Smooth muscle cell (in vitro differentiated cells): Measurements from ENCODE around the gene PTPRD. TPM values are rescaled to one million over a fixed set of nuclear protein-coding genes. Genes with fewer than 3 reads are reported as not detected.

ENCODE experiments used
- DNase-seq: peaks from one replicate; lab custom pipeline; 2025; ENCODE audit not compliant: unreplicated experiment; lab: John Stamatoyannopoulos, UW
- H2AFZ ChIP-seq: fragments of 200-600 bp; sonication (generic); 2 replicates; pipeline ENCODE4 v1.6.0; 2016; ENCODE audit warnings: antibody characterized with exemption, low read depth, mild to moderate bottlenecking
- H3F3A ChIP-seq: fragments of 200-600 bp; sonication (generic); 2 replicates; pipeline ENCODE4 v1.6.0; 2017; ENCODE audit warnings: antibody characterized with exemption, low read depth
- H3K27ac ChIP-seq: fragments of 200-600 bp; sonication (generic); 2 replicates; pipeline ENCODE4 v1.5.1; 2016; ENCODE audit warnings: low read depth, mild to moderate bottlenecking
- H3K27me3 ChIP-seq: fragments of 200-600 bp; sonication (generic); 2 replicates; pipeline ENCODE4 v1.6.1; 2016; ENCODE audit warnings: low read depth, mild to moderate bottlenecking
- H3K36me3 ChIP-seq: fragments of 200-600 bp; sonication (generic); 2 replicates; pipeline ENCODE4 v1.5.1; 2016; ENCODE audit warnings: low read depth
- H3K4me1 ChIP-seq: fragments of 200-600 bp; sonication (generic); 2 replicates; pipeline ENCODE4 v1.5.1; 2016; ENCODE audit warnings: low read depth
- H3K4me2 ChIP-seq: fragments of 200-600 bp; sonication (generic); 2 replicates; pipeline ENCODE4 v1.6.0; 2016; ENCODE audit warnings: mild to moderate bottlenecking
- H3K4me3 ChIP-seq: fragments of 200-600 bp; sonication (generic); 2 replicates; pipeline ENCODE4 v1.5.1; 2016; ENCODE audit warnings: mild to moderate bottlenecking
- H3K79me2 ChIP-seq: fragments of 200-600 bp; sonication (generic); 2 replicates; pipeline ENCODE4 v1.6.0; 2016; ENCODE audit warnings: low read depth, mild to moderate bottlenecking
- H3K9ac ChIP-seq: fragments of 200-600 bp; sonication (generic); 2 replicates; pipeline ENCODE4 v1.6.0; 2016; ENCODE audit warnings: low read depth
- H3K9me3 ChIP-seq: fragments of 200-600 bp; sonication (generic); replicated peaks from 2 replicates; pipeline ENCODE4 v1.5.1; 2016; ENCODE audit warnings: low read depth
- H4K20me1 ChIP-seq: fragments of 200-600 bp; sonication (generic); 2 replicates; pipeline ENCODE4 v1.6.0; 2016; ENCODE audit warnings: low read depth
- WGBS: methylation state at CpG from one replicate; pipeline ENCODE4 v1.1.7; 2016; ENCODE audit warnings: low lambda C conversion rate; 5-methylcytosine and 5-hydroxymethylcytosine counted together
- polyA plus RNA-seq: library from polyadenylated mRNA; unstranded; fragments of >200 nt; fragmentation: Nextera tagmentation; extraction: Ambion mirVana; gene quantifications from 2 replicates; pipeline ENCODE4 v1.2.1, GENCODE V29; 2016
- total RNA-seq: library from RNA; depleted of rRNA; stranded (reverse); fragments of >200 nt; gene quantifications from 2 replicates; pipeline ENCODE4 v1.2.3, GENCODE V29; 2014
- TF ChIP-seq, protein P1 (sequence below): fragments of 200-600 bp; sonication (generic); IDR thresholded peaks from 2 replicates; pipeline ENCODE4 v1.5.1; 2017; ENCODE audit warnings: borderline replicate concordance, mild to moderate bottlenecking, antibody characterized with exemption; ENCODE audit not compliant: insufficient read depth, poor library complexity, severe bottlenecking

The PTPRD gene
- total and polyA plus RNA-seq, 2 experiments from 2014 or later: 6.5 to 61.0 TPM

DNA sequence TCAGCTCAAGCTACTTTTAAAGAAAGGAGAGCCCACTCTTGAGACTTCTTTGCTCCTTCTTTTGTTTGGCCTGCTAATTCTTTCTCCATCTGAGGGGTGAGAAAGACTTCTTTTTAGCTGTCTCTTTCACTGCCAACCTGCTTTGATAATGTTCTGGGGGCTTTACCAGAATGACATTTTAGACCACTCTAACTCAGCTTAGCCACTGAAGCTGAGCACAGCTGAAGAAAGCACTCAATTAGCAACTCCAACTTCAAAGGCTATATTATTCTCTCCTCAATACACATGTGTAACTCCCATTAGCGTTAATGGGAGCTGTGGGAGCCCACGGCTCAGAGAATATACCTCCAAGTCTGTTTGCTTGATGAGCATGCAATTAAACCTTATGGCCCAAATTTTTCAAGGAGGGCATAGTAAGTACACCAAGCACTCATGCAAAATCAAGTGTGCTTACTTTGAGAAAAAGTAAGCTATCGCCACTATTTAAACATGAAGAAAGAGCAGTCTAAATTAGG lies 1997.8 kb downstream of the PTPRD start:
- Histone ChIP-seq H4K20me1 (no peaks in the 10 kb centered on the region), H3K9ac (no peak overlapping the region), H3K9me3 (no peaks in the 10 kb centered on the region), H3F3A (no peaks in the 10 kb centered on the region), H3K27ac (no peak overlapping the region), H3K36me3 (no peaks in the 10 kb centered on the region), H3K27me3 (no peaks in the 10 kb centered on the region), H3K79me2 (no peaks in the 10 kb centered on the region), H3K4me2 (no peak overlapping the region), H3K4me3 (no peak overlapping the region), H2AFZ (no peak overlapping the region), H3K4me1 (peaks cover 14% of the 10 kb centered on the region)
- no peak for DNase-seq
- TF ChIP-seq, protein P1, sequence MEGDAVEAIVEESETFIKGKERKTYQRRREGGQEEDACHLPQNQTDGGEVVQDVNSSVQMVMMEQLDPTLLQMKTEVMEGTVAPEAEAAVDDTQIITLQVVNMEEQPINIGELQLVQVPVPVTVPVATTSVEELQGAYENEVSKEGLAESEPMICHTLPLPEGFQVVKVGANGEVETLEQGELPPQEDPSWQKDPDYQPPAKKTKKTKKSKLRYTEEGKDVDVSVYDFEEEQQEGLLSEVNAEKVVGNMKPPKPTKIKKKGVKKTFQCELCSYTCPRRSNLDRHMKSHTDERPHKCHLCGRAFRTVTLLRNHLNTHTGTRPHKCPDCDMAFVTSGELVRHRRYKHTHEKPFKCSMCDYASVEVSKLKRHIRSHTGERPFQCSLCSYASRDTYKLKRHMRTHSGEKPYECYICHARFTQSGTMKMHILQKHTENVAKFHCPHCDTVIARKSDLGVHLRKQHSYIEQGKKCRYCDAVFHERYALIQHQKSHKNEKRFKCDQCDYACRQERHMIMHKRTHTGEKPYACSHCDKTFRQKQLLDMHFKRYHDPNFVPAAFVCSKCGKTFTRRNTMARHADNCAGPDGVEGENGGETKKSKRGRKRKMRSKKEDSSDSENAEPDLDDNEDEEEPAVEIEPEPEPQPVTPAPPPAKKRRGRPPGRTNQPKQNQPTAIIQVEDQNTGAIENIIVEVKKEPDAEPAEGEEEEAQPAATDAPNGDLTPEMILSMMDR: no peak
- WGBS: 95% methylated on average over 3 of the region's 3 CpGs

DNA sequence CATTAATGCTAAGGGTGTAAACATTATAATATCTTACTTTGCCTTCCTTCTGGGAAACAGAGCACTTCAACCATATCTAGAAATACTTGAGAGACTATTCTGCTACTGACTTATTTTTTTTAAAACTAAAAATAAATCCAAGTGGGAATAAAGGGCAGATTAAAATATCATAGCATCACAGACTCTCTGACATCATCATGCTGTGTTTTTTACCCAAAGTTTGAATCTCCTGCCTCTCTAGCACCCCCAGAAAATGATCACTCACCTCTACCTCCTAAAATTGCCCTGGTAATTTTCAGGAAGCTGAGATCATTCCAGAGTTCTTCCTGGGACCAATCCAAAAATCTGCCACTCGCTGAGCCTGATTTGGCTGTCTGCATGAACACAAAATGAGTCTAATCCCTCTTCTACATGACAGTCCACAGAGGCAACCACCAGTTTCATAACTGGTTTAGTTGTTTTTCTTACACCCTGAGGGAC lies 1999.4 kb downstream of the PTPRD start:
- no peak overlapping the region for H3K27ac ChIP-seq
- no peaks in the 10 kb centered on the region for H3K79me2 ChIP-seq
- no peak overlapping the region for H3K9ac ChIP-seq
- no peaks in the 10 kb centered on the region for H4K20me1 ChIP-seq
- H3F3A ChIP-seq: no peaks in the 10 kb centered on the region
- H3K4me3 ChIP-seq: no peak overlapping the region
- H3K4me2 ChIP-seq: no peak overlapping the region
- no peak for DNase-seq
- TF ChIP-seq, protein P1: no peak
- 58% methylated on average over 1 of the region's 1 CpG for WGBS
- H3K36me3 ChIP-seq: no peaks in the 10 kb centered on the region
- H3K9me3 ChIP-seq: no peaks in the 10 kb centered on the region
- no peak overlapping the region for H2AFZ ChIP-seq
- peaks cover 14% of the 10 kb centered on the region for H3K4me1 ChIP-seq
- H3K27me3 ChIP-seq: no peaks in the 10 kb centered on the region

DNA sequence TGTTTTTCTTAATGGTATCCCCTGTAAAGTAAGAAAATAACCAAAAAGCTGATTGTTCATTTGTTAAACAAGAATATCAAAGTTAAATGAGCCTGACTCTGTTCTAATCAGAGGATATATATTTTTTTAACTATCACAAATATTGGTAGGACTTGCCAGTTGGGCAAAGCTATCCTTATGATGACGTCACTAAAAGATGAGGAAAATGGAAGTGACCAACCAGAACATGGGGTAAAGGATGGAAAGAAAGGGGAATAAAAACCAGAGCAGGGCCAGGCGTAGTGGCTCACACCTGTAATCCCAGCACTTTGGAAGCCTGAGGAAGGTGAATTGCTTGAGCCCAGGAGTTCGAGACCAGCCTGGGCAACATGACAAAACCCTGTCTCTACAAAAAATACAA lies 2001.6 kb downstream of the PTPRD start:
- H3K4me1 ChIP-seq: peaks cover 17% of the 10 kb centered on the region
- no peaks in the 10 kb centered on the region for H3K36me3 ChIP-seq
- H3K27me3 ChIP-seq: no peaks in the 10 kb centered on the region
- DNase-seq: no peak
- no peak overlapping the region for H3K9ac ChIP-seq
- H3K79me2 ChIP-seq: no peaks in the 10 kb centered on the region
- TF ChIP-seq, protein P1: no peak
- H2AFZ ChIP-seq: no peak overlapping the region
- H3K4me3 ChIP-seq: no peak overlapping the region
- H3K27ac ChIP-seq: no peak overlapping the region
- H3K4me2 ChIP-seq: no peak overlapping the region
- H3F3A ChIP-seq: no peaks in the 10 kb centered on the region
- no peaks in the 10 kb centered on the region for H4K20me1 ChIP-seq
- 97% methylated on average over 3 of the region's 3 CpGs for WGBS
- H3K9me3 ChIP-seq: no peaks in the 10 kb centered on the region

DNA sequence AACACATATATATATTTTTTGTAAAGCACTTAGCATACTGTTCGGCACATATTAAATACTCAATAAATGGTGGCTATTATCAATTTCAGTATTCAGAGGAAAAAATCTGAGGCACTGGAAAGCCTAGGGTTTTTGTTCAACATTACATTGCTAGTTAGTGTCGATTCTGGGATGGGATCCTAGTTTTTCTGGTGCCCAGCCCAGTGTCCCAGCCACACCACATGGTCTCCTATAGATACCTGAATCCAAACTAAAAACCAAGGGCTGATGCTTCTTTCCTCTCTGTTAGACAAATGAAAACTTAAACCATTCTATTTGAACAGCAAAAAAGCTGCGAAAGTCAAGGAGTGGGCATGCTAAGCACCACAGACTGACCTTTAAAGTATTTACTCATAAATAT lies 2002.5 kb downstream of the PTPRD start:
- no peaks in the 10 kb centered on the region for H4K20me1 ChIP-seq
- H3F3A ChIP-seq: no peaks in the 10 kb centered on the region
- no peak overlapping the region for H3K4me2 ChIP-seq
- H3K4me3 ChIP-seq: no peak overlapping the region
- no peaks in the 10 kb centered on the region for H3K27me3 ChIP-seq
- no peaks in the 10 kb centered on the region for H3K36me3 ChIP-seq
- no peak overlapping the region for H2AFZ ChIP-seq
- DNase-seq: no peak
- 96% methylated on average over 3 of the region's 3 CpGs for WGBS
- H3K9me3 ChIP-seq: no peaks in the 10 kb centered on the region
- no peaks in the 10 kb centered on the region for H3K79me2 ChIP-seq
- TF ChIP-seq, protein P1: no peak
- H3K9ac ChIP-seq: no peak overlapping the region
- peaks cover 15% of the 10 kb centered on the region for H3K4me1 ChIP-seq
- no peak overlapping the region for H3K27ac ChIP-seq
